Measurements from ENCODE around the gene IDS.

DNA sequence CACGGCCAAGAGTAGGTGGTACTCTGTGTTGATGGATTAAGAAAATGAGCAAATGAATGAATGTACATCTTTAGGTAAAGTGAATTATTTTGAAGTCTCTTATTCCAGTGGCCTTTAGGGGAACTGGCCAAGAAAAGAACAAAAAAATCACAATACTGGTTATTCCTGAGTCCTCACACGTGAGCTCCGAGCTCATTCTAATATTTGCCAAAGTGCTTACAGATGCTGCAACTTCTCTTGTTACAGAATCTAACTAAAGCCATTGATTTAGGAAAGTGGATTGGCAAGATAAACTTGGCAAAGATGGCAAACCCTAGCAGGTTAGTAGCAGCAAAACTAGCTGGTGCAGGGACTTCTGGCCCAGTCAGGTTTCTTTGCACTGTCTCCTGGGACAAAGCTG, 37.6 kb downstream of the IDS start:
- TF ChIP-seq POLR2A (IDR thresholded peaks at IDR 0.05) = no peak
- TF ChIP-seq, protein P1, sequence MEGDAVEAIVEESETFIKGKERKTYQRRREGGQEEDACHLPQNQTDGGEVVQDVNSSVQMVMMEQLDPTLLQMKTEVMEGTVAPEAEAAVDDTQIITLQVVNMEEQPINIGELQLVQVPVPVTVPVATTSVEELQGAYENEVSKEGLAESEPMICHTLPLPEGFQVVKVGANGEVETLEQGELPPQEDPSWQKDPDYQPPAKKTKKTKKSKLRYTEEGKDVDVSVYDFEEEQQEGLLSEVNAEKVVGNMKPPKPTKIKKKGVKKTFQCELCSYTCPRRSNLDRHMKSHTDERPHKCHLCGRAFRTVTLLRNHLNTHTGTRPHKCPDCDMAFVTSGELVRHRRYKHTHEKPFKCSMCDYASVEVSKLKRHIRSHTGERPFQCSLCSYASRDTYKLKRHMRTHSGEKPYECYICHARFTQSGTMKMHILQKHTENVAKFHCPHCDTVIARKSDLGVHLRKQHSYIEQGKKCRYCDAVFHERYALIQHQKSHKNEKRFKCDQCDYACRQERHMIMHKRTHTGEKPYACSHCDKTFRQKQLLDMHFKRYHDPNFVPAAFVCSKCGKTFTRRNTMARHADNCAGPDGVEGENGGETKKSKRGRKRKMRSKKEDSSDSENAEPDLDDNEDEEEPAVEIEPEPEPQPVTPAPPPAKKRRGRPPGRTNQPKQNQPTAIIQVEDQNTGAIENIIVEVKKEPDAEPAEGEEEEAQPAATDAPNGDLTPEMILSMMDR (IDR thresholded peaks at IDR 0.05) = no peak
